WTC11 (cell line): Measurements from ENCODE around the gene HOXB6.

Source experiments
- ATF1 ChIP-seq: sonication (generic); formaldehyde crosslinking; IDR thresholded peaks from 2 replicates; pipeline ENCODE4 v1.8.1; 2023; ENCODE audit warnings: mild to moderate bottlenecking, moderate library complexity, missing genetic modification reagents
- GABPB1 ChIP-seq: sonication (generic); formaldehyde crosslinking; IDR thresholded peaks from 2 replicates; pipeline ENCODE4 v1.8.1; 2023; ENCODE audit warnings: mild to moderate bottlenecking, missing genetic modification reagents
- MYBL2 ChIP-seq: sonication (generic); formaldehyde crosslinking; IDR thresholded peaks from 2 replicates; pipeline ENCODE4 v1.8.1; 2023; ENCODE audit warnings: mild to moderate bottlenecking, moderate library complexity, missing genetic modification reagents
- TF ChIP-seq, protein P1 (sequence below): fragments of 200-600 bp; IDR thresholded peaks from 2 replicates; pipeline ENCODE4 v1.8.0; 2022; ENCODE audit warnings: antibody characterized with exemption
- TF ChIP-seq, protein P2 (sequence below): sonication (generic); formaldehyde crosslinking; IDR thresholded peaks from 2 replicates; pipeline ENCODE4 v1.8.0; 2022; ENCODE audit warnings: mild to moderate bottlenecking, missing genetic modification reagents

DNA sequence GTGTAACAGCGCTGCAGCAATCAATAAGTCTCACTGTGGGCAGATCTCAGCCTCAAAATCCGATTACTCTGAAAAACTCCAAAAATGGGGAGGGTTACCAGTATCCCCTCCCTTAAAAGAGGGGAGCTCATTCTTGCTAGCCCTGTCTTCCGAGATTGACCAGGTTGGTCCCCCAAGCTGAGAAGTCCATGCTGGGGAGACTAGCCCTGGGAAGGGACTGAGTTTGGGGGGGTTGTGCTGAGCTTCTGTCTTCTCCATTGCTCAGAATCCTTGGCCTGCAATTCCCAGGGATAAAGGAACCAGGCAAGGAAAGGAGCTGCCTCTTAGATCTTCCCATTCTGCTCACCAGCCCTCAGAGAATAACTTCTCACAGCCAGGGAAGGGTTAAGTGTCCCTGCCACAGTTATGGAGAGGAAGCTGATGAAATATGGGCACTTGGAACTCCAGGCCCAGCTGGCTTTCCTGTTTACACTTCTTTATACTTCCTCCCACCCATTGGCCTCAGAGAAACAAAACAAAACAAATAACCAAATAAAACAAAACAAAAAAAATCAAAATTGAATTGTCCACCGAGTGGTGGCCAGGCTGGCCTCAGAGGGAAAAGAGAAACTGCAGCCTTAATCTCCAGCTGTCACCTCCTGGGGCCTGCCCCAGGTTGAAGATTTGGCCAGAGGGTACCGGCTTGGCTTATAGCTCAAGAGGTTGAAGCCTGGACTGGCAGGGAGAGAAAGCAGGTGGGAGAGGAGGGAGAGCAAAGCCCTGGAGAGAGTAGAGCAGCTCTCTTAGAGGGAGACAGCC lies 17.3 kb downstream of the HOXB6 start:
- TF ChIP-seq, protein P1, sequence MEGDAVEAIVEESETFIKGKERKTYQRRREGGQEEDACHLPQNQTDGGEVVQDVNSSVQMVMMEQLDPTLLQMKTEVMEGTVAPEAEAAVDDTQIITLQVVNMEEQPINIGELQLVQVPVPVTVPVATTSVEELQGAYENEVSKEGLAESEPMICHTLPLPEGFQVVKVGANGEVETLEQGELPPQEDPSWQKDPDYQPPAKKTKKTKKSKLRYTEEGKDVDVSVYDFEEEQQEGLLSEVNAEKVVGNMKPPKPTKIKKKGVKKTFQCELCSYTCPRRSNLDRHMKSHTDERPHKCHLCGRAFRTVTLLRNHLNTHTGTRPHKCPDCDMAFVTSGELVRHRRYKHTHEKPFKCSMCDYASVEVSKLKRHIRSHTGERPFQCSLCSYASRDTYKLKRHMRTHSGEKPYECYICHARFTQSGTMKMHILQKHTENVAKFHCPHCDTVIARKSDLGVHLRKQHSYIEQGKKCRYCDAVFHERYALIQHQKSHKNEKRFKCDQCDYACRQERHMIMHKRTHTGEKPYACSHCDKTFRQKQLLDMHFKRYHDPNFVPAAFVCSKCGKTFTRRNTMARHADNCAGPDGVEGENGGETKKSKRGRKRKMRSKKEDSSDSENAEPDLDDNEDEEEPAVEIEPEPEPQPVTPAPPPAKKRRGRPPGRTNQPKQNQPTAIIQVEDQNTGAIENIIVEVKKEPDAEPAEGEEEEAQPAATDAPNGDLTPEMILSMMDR: no peak
- no peak for TF ChIP-seq ATF1 (CRISPR knock-in tag)
- TF ChIP-seq GABPB1 (CRISPR knock-in tag): no peak
- no peak for TF ChIP-seq MYBL2
- TF ChIP-seq, protein P2, sequence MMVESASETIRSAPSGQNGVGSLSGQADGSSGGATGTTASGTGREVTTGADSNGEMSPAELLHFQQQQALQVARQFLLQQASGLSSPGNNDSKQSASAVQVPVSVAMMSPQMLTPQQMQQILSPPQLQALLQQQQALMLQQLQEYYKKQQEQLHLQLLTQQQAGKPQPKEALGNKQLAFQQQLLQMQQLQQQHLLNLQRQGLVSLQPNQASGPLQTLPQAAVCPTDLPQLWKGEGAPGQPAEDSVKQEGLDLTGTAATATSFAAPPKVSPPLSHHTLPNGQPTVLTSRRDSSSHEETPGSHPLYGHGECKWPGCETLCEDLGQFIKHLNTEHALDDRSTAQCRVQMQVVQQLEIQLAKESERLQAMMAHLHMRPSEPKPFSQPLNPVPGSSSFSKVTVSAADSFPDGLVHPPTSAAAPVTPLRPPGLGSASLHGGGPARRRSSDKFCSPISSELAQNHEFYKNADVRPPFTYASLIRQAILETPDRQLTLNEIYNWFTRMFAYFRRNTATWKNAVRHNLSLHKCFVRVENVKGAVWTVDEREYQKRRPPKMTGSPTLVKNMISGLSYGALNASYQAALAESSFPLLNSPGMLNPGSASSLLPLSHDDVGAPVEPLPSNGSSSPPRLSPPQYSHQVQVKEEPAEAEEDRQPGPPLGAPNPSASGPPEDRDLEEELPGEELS (CRISPR knock-in tag): no peak
